ENCODE data around the gene SH2D3C.

Gene SH2D3C

GRCh38 chr9:127802576-127803443, 24.3 kb upstream of the SH2D3C start, which contains the start of gene FPGS:
TSS of gene FPGS (plus strand) at chr9:127802882. CDS start at chr9:127802925, 43 bp downstream.
- peak within 1 kb of the TSS; percentile 83 for H3K27ac ChIP-seq
- H3K4me2 ChIP-seq (ENCODE audit: low read length): peak within 1 kb of the TSS; percentile 78
- TF ChIP-seq, protein P1, sequence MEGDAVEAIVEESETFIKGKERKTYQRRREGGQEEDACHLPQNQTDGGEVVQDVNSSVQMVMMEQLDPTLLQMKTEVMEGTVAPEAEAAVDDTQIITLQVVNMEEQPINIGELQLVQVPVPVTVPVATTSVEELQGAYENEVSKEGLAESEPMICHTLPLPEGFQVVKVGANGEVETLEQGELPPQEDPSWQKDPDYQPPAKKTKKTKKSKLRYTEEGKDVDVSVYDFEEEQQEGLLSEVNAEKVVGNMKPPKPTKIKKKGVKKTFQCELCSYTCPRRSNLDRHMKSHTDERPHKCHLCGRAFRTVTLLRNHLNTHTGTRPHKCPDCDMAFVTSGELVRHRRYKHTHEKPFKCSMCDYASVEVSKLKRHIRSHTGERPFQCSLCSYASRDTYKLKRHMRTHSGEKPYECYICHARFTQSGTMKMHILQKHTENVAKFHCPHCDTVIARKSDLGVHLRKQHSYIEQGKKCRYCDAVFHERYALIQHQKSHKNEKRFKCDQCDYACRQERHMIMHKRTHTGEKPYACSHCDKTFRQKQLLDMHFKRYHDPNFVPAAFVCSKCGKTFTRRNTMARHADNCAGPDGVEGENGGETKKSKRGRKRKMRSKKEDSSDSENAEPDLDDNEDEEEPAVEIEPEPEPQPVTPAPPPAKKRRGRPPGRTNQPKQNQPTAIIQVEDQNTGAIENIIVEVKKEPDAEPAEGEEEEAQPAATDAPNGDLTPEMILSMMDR (IDR thresholded peaks at IDR 0.05): peak; percentile 1
- H3K4me3 ChIP-seq (ENCODE audit: low read depth, low read length): peak within 1 kb of the TSS; percentile 74
- no peaks in the 10 kb centered on the region for H3K27me3 ChIP-seq (ENCODE audit: control insufficient read depth, insufficient read depth, low read length)
- H3K9me3 ChIP-seq (ENCODE audit: control insufficient read depth, low read length): no peaks in the 10 kb centered on the region
- peaks cover 3% of the 10 kb centered on the region for H3K4me1 ChIP-seq
- peak within 1 kb of the TSS; percentile 53 for H3K9ac ChIP-seq
- no peaks in the 10 kb centered on the region for H3K36me3 ChIP-seq (ENCODE audit: control insufficient read depth, insufficient read depth, low read length)
- peak within 1 kb of the TSS; percentile 86 for H2AFZ ChIP-seq
- peaks cover 5% of the 10 kb centered on the region for H3K79me2 ChIP-seq

- H3K4me3 ChIP-seq (ENCODE audit: low read depth, low read length): peak overlapping the region; percentile 74
- peak overlapping the region; percentile 78 for H3K4me2 ChIP-seq (ENCODE audit: low read length)
- H3K27ac ChIP-seq: peak overlapping the region; percentile 79
- H2AFZ ChIP-seq: peak overlapping the region; percentile 86
- peaks cover 3% of the 10 kb centered on the region for H3K4me1 ChIP-seq
- H3K9me3 ChIP-seq (ENCODE audit: control insufficient read depth, low read length): no peaks in the 10 kb centered on the region
- H3K36me3 ChIP-seq (ENCODE audit: control insufficient read depth, insufficient read depth, low read length): no peaks in the 10 kb centered on the region
- no peak overlapping the region for H3K9ac ChIP-seq
- TF ChIP-seq, protein P1 (IDR thresholded peaks at IDR 0.05): peak; percentile 22
- H3K27me3 ChIP-seq (ENCODE audit: control insufficient read depth, insufficient read depth, low read length): no peaks in the 10 kb centered on the region
- peaks cover 5% of the 10 kb centered on the region for H3K79me2 ChIP-seq
These were observed 23.6 kb upstream of the SH2D3C start for GRCh38 chr9:127801955-127802575.

DNA sequence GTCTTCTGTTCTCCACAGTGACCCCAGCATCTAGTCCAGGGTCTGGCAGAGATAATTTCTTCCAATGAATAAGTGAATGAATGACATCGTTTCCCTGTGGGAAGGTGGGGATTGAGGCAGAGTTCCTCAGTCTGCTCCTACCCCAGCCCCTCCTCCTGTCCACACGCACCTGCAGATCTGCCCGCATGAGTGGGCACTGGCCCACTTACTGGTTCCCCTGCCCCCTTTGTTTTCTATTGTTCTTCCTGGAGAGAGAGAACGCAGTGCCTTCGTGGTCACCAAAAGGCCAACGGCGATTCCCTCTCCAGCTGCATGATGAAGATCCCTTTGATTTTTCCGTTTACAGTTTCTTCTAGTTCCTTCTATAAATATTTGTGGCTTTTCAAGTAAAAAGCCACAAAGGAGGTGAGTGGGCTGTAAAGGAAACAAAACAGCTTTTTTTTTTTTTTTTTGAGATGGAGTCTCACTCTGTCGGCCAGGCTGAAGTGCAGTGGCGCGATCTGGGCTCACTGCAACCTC, 18.4 kb upstream of the SH2D3C start:
- no peak overlapping the region for H2AFZ ChIP-seq
- no peaks in the 10 kb centered on the region for H3K79me2 ChIP-seq
- H3K9me3 ChIP-seq (ENCODE audit: control insufficient read depth, low read length): no peaks in the 10 kb centered on the region
- no peaks in the 10 kb centered on the region for H3K27me3 ChIP-seq (ENCODE audit: control insufficient read depth, insufficient read depth, low read length)
- no peak overlapping the region for H3K27ac ChIP-seq
- TF ChIP-seq, protein P1 (IDR thresholded peaks at IDR 0.05): no peak
- H3K4me3 ChIP-seq (ENCODE audit: low read depth, low read length): no peak overlapping the region
- H3K4me1 ChIP-seq: no peaks in the 10 kb centered on the region
- H3K36me3 ChIP-seq (ENCODE audit: control insufficient read depth, insufficient read depth, low read length): no peaks in the 10 kb centered on the region
- no peak overlapping the region for H3K4me2 ChIP-seq (ENCODE audit: low read length)
- no peak overlapping the region for H3K9ac ChIP-seq

DNA sequence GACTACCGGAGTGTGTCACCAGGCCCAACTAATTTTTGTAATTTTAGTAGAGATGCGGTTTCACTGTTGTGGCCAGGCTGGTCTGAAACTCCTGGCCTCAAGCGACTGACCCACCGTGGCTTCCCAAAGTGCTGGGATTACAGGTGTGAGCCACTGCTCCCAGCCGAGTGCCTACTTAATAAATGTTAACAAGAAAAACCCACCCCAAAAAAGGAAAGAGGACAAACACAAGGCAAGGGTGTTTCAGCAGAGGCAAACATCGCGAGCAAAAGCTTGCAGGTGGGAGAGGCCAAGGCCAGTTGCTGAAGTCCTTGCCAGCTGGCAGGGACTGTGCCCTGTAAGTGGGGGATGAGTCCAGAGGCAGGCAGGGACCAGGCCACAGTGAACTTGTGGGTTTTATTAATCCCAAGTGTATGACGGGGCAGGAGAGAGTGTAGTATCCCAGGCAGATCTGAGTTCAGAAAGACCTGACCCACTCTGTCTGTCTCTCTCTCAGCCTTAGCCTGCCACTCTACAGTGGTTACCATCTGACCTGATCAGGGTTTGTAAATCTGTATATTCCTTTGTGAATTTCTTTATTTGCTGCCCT, 17.9 kb upstream of the SH2D3C start:
- TF ChIP-seq, protein P1 (IDR thresholded peaks at IDR 0.05): no peak
- Histone ChIP-seq H3K4me3 (ENCODE audit: low read depth, low read length) (no peak overlapping the region), H3K27ac (no peak overlapping the region), H2AFZ (no peak overlapping the region), H3K9me3 (ENCODE audit: control insufficient read depth, low read length) (no peaks in the 10 kb centered on the region), H3K36me3 (ENCODE audit: control insufficient read depth, insufficient read depth, low read length) (no peaks in the 10 kb centered on the region), H3K9ac (no peak overlapping the region), H3K79me2 (no peaks in the 10 kb centered on the region), H3K4me2 (ENCODE audit: low read length) (no peak overlapping the region), H3K4me1 (no peaks in the 10 kb centered on the region), H3K27me3 (ENCODE audit: control insufficient read depth, insufficient read depth, low read length) (no peaks in the 10 kb centered on the region)
